Breast epithelium (tissue), 4 donors: Measurements from ENCODE around the gene GAL3ST1. TPM values are rescaled to one million over a fixed set of nuclear protein-coding genes. Genes with fewer than 3 reads are reported as not detected.

Experiments used
- DNase-seq, 2 donors: peaks; one replicate each; pipeline ENCODE4 v3.0.0-alpha.2; 2019; ENCODE audit warnings: low spot score in 2 of 2
- H3K27ac ChIP-seq, 2 donors: fragments of 200-600 bp; sonication (generic) in 1 of 2; one replicate each; pipeline ENCODE4 v1.5.1; 2016 to 2019; ENCODE audit warnings: mild to moderate bottlenecking in 1 of 2
- H3K27me3 ChIP-seq, 2 donors: fragments of 200-600 bp; sonication (generic) in 1 of 2; one replicate each; pipeline versions ENCODE4 v1.5.1 to v1.6.0; 2017 to 2019; ENCODE audit warnings: control low read depth in 1 of 2, mild to moderate bottlenecking in 1 of 2
- H3K36me3 ChIP-seq: fragments of 200-600 bp; one replicate; pipeline ENCODE4 v1.5.1; 2019
- H3K4me1 ChIP-seq, 2 donors: fragments of 200-600 bp; sonication (generic); one replicate each; pipeline ENCODE4 v1.5.1; 2016 to 2019; ENCODE audit warnings: control low read depth in 1 of 2
- H3K4me3 ChIP-seq, 3 donors: fragments of 200-600 bp; sonication (generic); 1 replicate in 2 of 3; 2 replicates in 1 of 3; pipeline ENCODE4 v1.5.1; 2016 to 2019; ENCODE audit warnings: mild to moderate bottlenecking in 3 of 3, moderate library complexity in 2 of 3
- H3K9me3 ChIP-seq, 2 donors: fragments of 200-600 bp; sonication (generic) in 1 of 2; one replicate each; pipeline ENCODE4 v1.5.1; 2016 to 2019; ENCODE audit warnings: control low read depth in 1 of 2
- POLR2A ChIP-seq: fragments of 450-650 bp; IDR thresholded peaks from one replicate; pipeline ENCODE4 v1.6.1; 2016; ENCODE audit warnings: antibody characterized with exemption, mild to moderate bottlenecking, moderate library complexity
- POLR2AphosphoS5 ChIP-seq, 3 donors: sonication (generic); formaldehyde crosslinking; IDR thresholded peaks; one replicate each; pipeline ENCODE4 v1.6.1; 2017; ENCODE audit warnings: antibody characterized with exemption in 3 of 3
- intact Hi-C: fragments of 100-400 bp; cut with DNase I; formaldehyde crosslinking; loops from one replicate; pipeline ENCODE4 v1.15.1; 2023; ENCODE audit warnings: low total_unique reads
- total RNA-seq, 3 donors: library from RNA; depleted of rRNA; stranded (reverse); fragments of >200 nt; gene quantifications; one replicate each; pipeline ENCODE4 v1.1.0, GENCODE V29; 2016
- TF ChIP-seq, protein P1 (sequence below), 3 donors: fragments of 450-650 bp; IDR thresholded peaks; one replicate each; pipeline ENCODE4 v1.5.1; 2016 to 2017; ENCODE audit warnings: antibody characterized with exemption in 3 of 3, mild to moderate bottlenecking in 3 of 3, moderate library complexity in 3 of 3

The GAL3ST1 gene
- total RNA-seq, 3 donors from 2014 or later: 1.3 to 2.6 (median 1.3) TPM

DNA sequence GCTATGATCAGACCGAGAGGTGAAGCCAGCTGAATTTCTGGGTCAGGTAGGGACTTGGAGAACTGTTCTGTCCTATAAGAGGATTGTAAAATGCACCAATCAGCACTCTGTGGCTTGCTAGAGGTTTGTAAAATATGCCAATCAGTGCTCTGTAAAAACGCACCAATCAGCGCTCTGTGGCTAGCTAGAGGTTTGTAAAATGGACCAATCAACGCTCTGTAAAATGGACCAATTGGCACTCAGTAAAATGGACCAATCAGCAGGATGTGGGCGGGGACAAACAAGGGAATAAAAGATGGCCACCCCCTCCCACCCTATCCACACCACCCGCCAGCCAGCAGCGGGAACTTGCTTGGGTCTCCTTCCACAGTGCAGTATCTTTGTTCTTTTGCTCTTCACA lies 62.6 kb downstream of the GAL3ST1 start:
- no peaks in the 10 kb centered on the region for H3K36me3 ChIP-seq
- DNase-seq: no peak
- intact Hi-C loops: no loop called here
- TF ChIP-seq POLR2AphosphoS5 (IDR thresholded peaks at IDR 0.05) (no peak), POLR2A (no peak)
- TF ChIP-seq, protein P1, sequence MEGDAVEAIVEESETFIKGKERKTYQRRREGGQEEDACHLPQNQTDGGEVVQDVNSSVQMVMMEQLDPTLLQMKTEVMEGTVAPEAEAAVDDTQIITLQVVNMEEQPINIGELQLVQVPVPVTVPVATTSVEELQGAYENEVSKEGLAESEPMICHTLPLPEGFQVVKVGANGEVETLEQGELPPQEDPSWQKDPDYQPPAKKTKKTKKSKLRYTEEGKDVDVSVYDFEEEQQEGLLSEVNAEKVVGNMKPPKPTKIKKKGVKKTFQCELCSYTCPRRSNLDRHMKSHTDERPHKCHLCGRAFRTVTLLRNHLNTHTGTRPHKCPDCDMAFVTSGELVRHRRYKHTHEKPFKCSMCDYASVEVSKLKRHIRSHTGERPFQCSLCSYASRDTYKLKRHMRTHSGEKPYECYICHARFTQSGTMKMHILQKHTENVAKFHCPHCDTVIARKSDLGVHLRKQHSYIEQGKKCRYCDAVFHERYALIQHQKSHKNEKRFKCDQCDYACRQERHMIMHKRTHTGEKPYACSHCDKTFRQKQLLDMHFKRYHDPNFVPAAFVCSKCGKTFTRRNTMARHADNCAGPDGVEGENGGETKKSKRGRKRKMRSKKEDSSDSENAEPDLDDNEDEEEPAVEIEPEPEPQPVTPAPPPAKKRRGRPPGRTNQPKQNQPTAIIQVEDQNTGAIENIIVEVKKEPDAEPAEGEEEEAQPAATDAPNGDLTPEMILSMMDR (IDR thresholded peaks at IDR 0.05): no peak
- no peak overlapping the region for H3K4me3 ChIP-seq
- no peaks in the 10 kb centered on the region for H3K4me1 ChIP-seq
- H3K9me3 ChIP-seq: no peaks in the 10 kb centered on the region
- no peak overlapping the region for H3K27ac ChIP-seq
- H3K27me3 ChIP-seq: peaks cover 0 to 2% of the 10 kb centered on the region in 2 donors

GRCh38 chr22:30511109-30511508 lies 63.4 kb downstream of the GAL3ST1 start:
- intact Hi-C loops: no loop called here
- TF ChIP-seq, protein P1 (IDR thresholded peaks at IDR 0.05): no peak
- TF ChIP-seq POLR2AphosphoS5 (IDR thresholded peaks at IDR 0.05) (no peak), POLR2A (no peak)
- Histone ChIP-seq H3K27ac (no peak overlapping the region), H3K27me3 (peaks cover 5 to 10% of the 10 kb centered on the region in 2 donors), H3K4me3 (no peak overlapping the region), H3K4me1 (no peaks in the 10 kb centered on the region), H3K36me3 (no peaks in the 10 kb centered on the region), H3K9me3 (no peaks in the 10 kb centered on the region)
- no peak for DNase-seq

DNA sequence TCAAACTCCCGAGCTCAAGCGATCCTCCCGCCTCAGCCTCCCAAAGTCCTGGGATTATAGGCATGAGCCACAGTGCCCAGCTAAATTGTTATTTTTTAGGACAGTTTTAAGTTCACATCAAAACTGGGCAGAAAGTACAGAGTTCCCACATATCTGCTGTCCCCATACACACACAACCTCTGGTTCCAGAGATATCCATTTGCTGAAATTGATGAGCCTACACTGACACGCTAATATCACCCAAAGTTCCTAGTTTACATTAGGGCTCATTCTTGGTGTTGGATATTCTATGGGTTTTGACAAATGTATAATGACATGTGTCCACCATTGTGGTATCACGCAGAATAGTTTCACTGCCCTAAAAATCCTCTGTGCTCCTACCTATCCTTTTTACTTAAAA lies 66.2 kb downstream of the GAL3ST1 start:
- TF ChIP-seq POLR2AphosphoS5 (IDR thresholded peaks at IDR 0.05): no peak
- no peak for TF ChIP-seq POLR2A
- TF ChIP-seq, protein P1 (IDR thresholded peaks at IDR 0.05): no peak
- DNase-seq: no peak
- Histone ChIP-seq H3K4me1 (no peaks in the 10 kb centered on the region), H3K27ac (no peak overlapping the region), H3K27me3 (peaks cover 9 to 29% of the 10 kb centered on the region in 2 donors), H3K36me3 (no peaks in the 10 kb centered on the region), H3K9me3 (no peaks in the 10 kb centered on the region), H3K4me3 (no peak overlapping the region)
- intact Hi-C loops: no loop called here

- intact Hi-C loops: no loop called here
- H3K9me3 ChIP-seq: no peaks in the 10 kb centered on the region
- H3K4me1 ChIP-seq: no peaks in the 10 kb centered on the region
- DNase-seq: no peak
- no peak overlapping the region for H3K27ac ChIP-seq
- TF ChIP-seq, protein P1 (IDR thresholded peaks at IDR 0.05): no peak
- TF ChIP-seq POLR2AphosphoS5 (IDR thresholded peaks at IDR 0.05) (no peak), POLR2A (no peak)
- no peaks in the 10 kb centered on the region for H3K36me3 ChIP-seq
- H3K4me3 ChIP-seq: no peak overlapping the region
- H3K27me3 ChIP-seq: peaks cover 9 to 29% of the 10 kb centered on the region in 2 donors
Measured at GRCh38 chr22:30507670-30508069, 66.8 kb downstream of the GAL3ST1 start.

GRCh38 chr22:30506507-30506968 lies 67.9 kb downstream of the GAL3ST1 start:
- intact Hi-C loops: no loop called here
- peaks cover 9 to 29% of the 10 kb centered on the region in 2 donors for H3K27me3 ChIP-seq
- TF ChIP-seq, protein P1 (IDR thresholded peaks at IDR 0.05): no peak
- no peak for TF ChIP-seq POLR2AphosphoS5 (IDR thresholded peaks at IDR 0.05)
- no peak overlapping the region for H3K4me3 ChIP-seq
- H3K9me3 ChIP-seq: no peaks in the 10 kb centered on the region
- H3K27ac ChIP-seq: no peak overlapping the region
- H3K36me3 ChIP-seq: no peaks in the 10 kb centered on the region
- no peaks in the 10 kb centered on the region for H3K4me1 ChIP-seq
- no peak for DNase-seq

Other genes starting within 250 kb of the GAL3ST1 start
- gene TBC1D10A, start 247.7 kb downstream of the GAL3ST1 start, total RNA-seq: 10 to 100 TPM; 25.0 to 50.1 (median 32.4) TPM
- gene SF3A1, start 217.8 kb downstream of the GAL3ST1 start, total RNA-seq: 10 to 100 TPM; 47.7 to 68.6 (median 47.9) TPM
- gene CCDC157, start 217.7 kb downstream of the GAL3ST1 start, total RNA-seq: 1 to 10 TPM; 2.6 to 7.5 (median 6.6) TPM
- 10 to 100 TPM; 13.3 to 15.4 (median 14.0) TPM for gene RNF215, start 187.3 kb downstream of the GAL3ST1 start, total RNA-seq
- 10 to 100 TPM in 2 of 3 donors, 1 to 10 TPM in 1; 5.3 to 45.7 (median 29.5) TPM for gene SEC14L2, start 177.6 kb downstream of the GAL3ST1 start, total RNA-seq
- gene MTFP1, start 148.9 kb downstream of the GAL3ST1 start, total RNA-seq: 10 to 100 TPM in 2 of 3 donors, 1 to 10 TPM in 1; 2.9 to 16.7 (median 14.4) TPM
- not detected for gene SEC14L3, start 102.6 kb downstream of the GAL3ST1 start, total RNA-seq
- gene SEC14L4, start 69.0 kb downstream of the GAL3ST1 start, total RNA-seq: under 1 TPM in 1 of 3 donors, not detected in 2; 0.29 TPM
- gene SEC14L6, start 27.9 kb downstream of the GAL3ST1 start, total RNA-seq: under 1 TPM in 2 of 3 donors, not detected in 1; 0.33 to 0.73 TPM
- 10 to 100 TPM; 45.3 to 65.1 (median 56.4) TPM for gene PES1, start 17.2 kb upstream of the GAL3ST1 start, total RNA-seq
- 10 to 100 TPM; 32.4 to 69.8 (median 36.7) TPM for gene TCN2, start 32.5 kb upstream of the GAL3ST1 start, total RNA-seq
- 1 to 10 TPM; 3.4 to 8.5 (median 4.8) TPM for gene SLC35E4, start 61.1 kb upstream of the GAL3ST1 start, total RNA-seq
- gene DUSP18, start 93.2 kb upstream of the GAL3ST1 start, total RNA-seq: 10 to 100 TPM in 1 of 3 donors, 1 to 10 TPM in 2; 5.9 to 12.0 (median 8.0) TPM
- 1 to 10 TPM in 2 of 3 donors, under 1 TPM in 1; 0.96 to 4.6 (median 4.4) TPM for gene OSBP2, start 120.2 kb upstream of the GAL3ST1 start, total RNA-seq